ENCODE measurements around the gene BMPR1B.

DNA sequence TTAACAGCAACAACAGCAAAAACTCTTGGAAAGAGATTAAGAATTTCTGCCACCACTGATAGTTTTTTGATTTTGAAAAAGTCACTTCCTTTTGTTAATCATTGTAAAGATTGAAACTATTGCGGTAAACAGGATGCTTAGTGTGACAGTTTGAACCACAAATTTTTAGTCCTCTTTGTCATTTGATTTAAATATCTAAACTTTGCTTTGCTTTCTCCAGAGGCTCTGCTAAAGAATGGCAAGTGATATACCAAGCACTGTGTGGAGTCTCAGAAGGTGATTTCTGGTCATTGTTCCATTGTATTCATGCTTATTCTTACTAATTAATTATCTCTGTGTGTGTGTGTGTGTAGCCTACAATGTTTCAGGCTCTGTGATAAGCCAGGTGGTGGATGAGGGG, 155.6 kb downstream of the BMPR1B start:
- TF ChIP-seq YY1 (IDR thresholded peaks at IDR 0.05; ENCODE audit: low read depth, low read length): no peak
- TF ChIP-seq, protein P1, sequence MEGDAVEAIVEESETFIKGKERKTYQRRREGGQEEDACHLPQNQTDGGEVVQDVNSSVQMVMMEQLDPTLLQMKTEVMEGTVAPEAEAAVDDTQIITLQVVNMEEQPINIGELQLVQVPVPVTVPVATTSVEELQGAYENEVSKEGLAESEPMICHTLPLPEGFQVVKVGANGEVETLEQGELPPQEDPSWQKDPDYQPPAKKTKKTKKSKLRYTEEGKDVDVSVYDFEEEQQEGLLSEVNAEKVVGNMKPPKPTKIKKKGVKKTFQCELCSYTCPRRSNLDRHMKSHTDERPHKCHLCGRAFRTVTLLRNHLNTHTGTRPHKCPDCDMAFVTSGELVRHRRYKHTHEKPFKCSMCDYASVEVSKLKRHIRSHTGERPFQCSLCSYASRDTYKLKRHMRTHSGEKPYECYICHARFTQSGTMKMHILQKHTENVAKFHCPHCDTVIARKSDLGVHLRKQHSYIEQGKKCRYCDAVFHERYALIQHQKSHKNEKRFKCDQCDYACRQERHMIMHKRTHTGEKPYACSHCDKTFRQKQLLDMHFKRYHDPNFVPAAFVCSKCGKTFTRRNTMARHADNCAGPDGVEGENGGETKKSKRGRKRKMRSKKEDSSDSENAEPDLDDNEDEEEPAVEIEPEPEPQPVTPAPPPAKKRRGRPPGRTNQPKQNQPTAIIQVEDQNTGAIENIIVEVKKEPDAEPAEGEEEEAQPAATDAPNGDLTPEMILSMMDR (IDR thresholded peaks at IDR 0.05; ENCODE audit: control extremely low read depth in 1 of 3, insufficient read depth in 1 of 3, low read depth in 1 of 3, low read length in 3 of 3): no peak

Data from H1 (cell line).